Measurements from ENCODE around the gene AGPAT1. TPM values are rescaled to one million over a fixed set of nuclear protein-coding genes. Genes with fewer than 3 reads are reported as not detected.
A peak's percentile ranks its signal among the peaks of the same experiment; 100 is the strongest.

The AGPAT1 gene
- total RNA-seq, 1 experiment from 2014 or later, result 55.6 TPM

GRCh38 chr6:32194825-32195651 is 19.2 kb upstream of the AGPAT1 start:
- Histone ChIP-seq H3K36me3 (ENCODE audit: control insufficient read depth in 1 of 2, insufficient read depth in 2 of 2, low read length in 2 of 2) (no peaks in the 10 kb centered on the region), H3K27ac (ENCODE audit: low read depth, low read length) (peak overlapping the region; percentile 71), H3K4me2 (ENCODE audit: low read length) (peak overlapping the region; percentile 91), H3K4me3 (replicated peaks in 1 of 2; ENCODE audit: low read depth in 1 of 2, low read length in 2 of 2) (peak overlapping the region; percentile 61 to 65), H3K27me3 (ENCODE audit: insufficient read depth, low read length) (no peaks in the 10 kb centered on the region), H3K9me2 (ENCODE audit: insufficient read depth) (no peaks in the 10 kb centered on the region), H2AFZ (ENCODE audit: low read depth, low read length, poor library complexity, severe bottlenecking) (peak overlapping the region; percentile 30), H3K9ac (ENCODE audit: low read length) (peak overlapping the region; percentile 76), H3K79me2 (ENCODE audit: insufficient read depth, low read length) (no peaks in the 10 kb centered on the region), H3K9me3 (ENCODE audit: control insufficient read depth in 1 of 2, insufficient read depth in 1 of 2, low read depth in 1 of 2, low read length in 2 of 2) (no peaks in the 10 kb centered on the region), H3K4me1 (ENCODE audit: control insufficient read depth in 1 of 2, insufficient read depth in 2 of 2, low read length in 2 of 2) (peaks cover 27 to 62% of the 10 kb centered on the region in 2 experiments), H4K20me1 (ENCODE audit: insufficient read depth) (no peaks in the 10 kb centered on the region)
- TF ChIP-seq ATF3 (IDR thresholded peaks at IDR 0.05) (no peak), JUND (IDR thresholded peaks at IDR 0.05) (no peak), SP1 (IDR thresholded peaks at IDR 0.05; ENCODE audit: low read depth) (no peak), POLR2AphosphoS5 (IDR thresholded peaks at IDR 0.05; ENCODE audit: low read depth, low read length) (peak; percentile 79), SIN3A (IDR thresholded peaks at IDR 0.05; ENCODE audit: low read depth) (no peak), CEBPB (IDR thresholded peaks at IDR 0.05; ENCODE audit: low read depth) (no peak), ZBTB33 (IDR thresholded peaks at IDR 0.05; ENCODE audit: extremely low read depth, insufficient replicate concordance, low read length) (no peak), ZNF274 (IDR thresholded peaks at IDR 0.05; ENCODE audit: low read depth, low read length) (no peak), EZH2phosphoT487 (IDR thresholded peaks at IDR 0.05; ENCODE audit: borderline replicate concordance) (no peak), MAX (IDR thresholded peaks at IDR 0.05) (no peak), CTCF (IDR thresholded peaks at IDR 0.05 in 2 of 3, conservative IDR thresholded peaks at IDR 0.05 in 1 of 3; ENCODE audit: borderline replicate concordance in 1 of 3, insufficient read depth in 1 of 3, low read depth in 2 of 3, low read length in 2 of 3) (peak in 2 of 3 experiments; percentile 70 to 71; a peak in 4 of 6 replicates), POLR2A (IDR thresholded peaks at IDR 0.05; ENCODE audit: borderline replicate concordance, extremely low read depth, insufficient read depth, insufficient read length) (peak; percentile 60), RAD21 (IDR thresholded peaks at IDR 0.05; ENCODE audit: low read depth) (no peak), ZFX (IDR thresholded peaks at IDR 0.05) (no peak)
- RAD21 ChIA-PET (ENCODE audit: low non-redundant PET in 1 of 2, low total read pairs in 2 of 2, uncharacterized antibody in 2 of 2, unreplicated experiment in 2 of 2), result interaction anchor here (0.6 to 1.2 kb wide), 4 partner anchors 65 to 92 kb away, joined by 3 to 6 read pairs (median 4); partner anchors contain the start of genes ATF6B (in 1 of the 2) and FKBPL (in 1 of the 2)
- intact Hi-C loops (cut with micrococcal nuclease), result loop anchor here (1.0 kb wide), 2 partner anchors 76 to 108 kb away; no protein-coding TSS in a partner anchor
- CTCF ChIA-PET, result interaction anchor here (0.7 to 1.5 kb wide), 10 partner anchors 9 to 492 kb away, joined by 3 to 18 read pairs (median 4); partner anchors contain the start of genes ABHD16A, ATF6B, FKBPL and RNF5
- DNase-seq (ENCODE audit: low read depth, low spot score) (peak; percentile 57), ATAC-seq (peak; percentile 26)
- POLR2A ChIA-PET, result interaction anchor here (0.8 to 1.8 kb wide), 14 partner anchors 10 to 1123 kb away, joined by 3 to 11 read pairs (median 4); partner anchors contain the start of genes AGPAT1, ATF6B, DXO and FKBPL
- BruUV-seq (replicated peaks), result TSS peak; percentile 97

All from HCT116 (cell line).